GM12892 (cell line): ENCODE data around the gene NFKB1.

Experiments
- POLR2AphosphoS5 ChIP-seq: IDR thresholded peaks from 2 replicates; pipeline ENCODE4 v1.6.1; 2011; ENCODE audit warnings: low read depth, low read length, control low read depth
- TAF1 ChIP-seq: IDR thresholded peaks from 2 replicates; pipeline ENCODE4 v1.6.1; 2011; ENCODE audit warnings: low read depth, mild to moderate bottlenecking, control low read depth, low read length, borderline replicate concordance

GRCh38 chr4:102623622-102624021 lies 122.5 kb downstream of the NFKB1 start:
- TF ChIP-seq POLR2AphosphoS5: no peak
- no peak for TF ChIP-seq TAF1
